Hematopoietic multipotent progenitor cell treated with erythropoietin and hydrocortisone succinate and interleukin-3 and kit ligand, for 4 days (in vitro differentiated cells): ENCODE measurements around the gene SORBS2.
"Not testable (repeated sequence)": the region's sequence is repeated elsewhere in the genome, so short reads cannot be mapped to it uniquely, and the experiment has no call there.

Experiments used
- DNase-seq: peaks from one replicate; pipeline ENCODE4 v3.0.0-alpha.2; 2015

The SORBS2 gene

DNA sequence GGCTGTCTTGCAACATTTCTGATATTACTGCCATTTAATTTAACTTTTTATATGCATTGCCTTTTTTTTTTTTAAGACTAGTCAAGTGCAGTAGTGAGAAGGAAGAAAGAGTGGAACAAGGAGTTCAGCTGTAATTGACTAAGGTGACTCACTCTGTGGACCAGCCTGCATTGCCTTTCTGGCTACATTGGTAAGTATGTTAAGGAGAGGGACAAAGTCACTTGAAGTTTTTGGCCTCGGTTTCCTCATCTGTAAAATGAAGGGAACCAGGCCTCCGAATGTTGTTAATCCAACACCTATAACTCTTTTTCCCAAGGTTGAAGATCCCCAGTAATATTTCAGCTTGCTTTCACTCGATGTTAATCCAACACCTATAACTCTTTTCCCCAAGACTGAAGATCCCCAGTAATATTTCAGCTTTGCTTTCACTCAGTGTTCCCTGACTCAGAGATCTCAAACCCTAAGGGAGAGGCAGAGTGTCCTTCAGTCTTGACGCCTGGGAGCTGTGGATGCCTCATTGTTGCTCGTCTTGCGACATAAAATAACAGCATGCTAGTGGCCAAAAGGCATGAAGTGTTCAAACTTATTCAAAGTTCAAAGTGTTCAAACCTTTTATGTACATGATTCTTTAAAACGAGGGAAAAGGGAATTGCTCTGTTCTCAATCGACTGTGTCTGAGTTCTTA, 102.0 kb downstream of the SORBS2 start:
- no peak for DNase-seq

DNA sequence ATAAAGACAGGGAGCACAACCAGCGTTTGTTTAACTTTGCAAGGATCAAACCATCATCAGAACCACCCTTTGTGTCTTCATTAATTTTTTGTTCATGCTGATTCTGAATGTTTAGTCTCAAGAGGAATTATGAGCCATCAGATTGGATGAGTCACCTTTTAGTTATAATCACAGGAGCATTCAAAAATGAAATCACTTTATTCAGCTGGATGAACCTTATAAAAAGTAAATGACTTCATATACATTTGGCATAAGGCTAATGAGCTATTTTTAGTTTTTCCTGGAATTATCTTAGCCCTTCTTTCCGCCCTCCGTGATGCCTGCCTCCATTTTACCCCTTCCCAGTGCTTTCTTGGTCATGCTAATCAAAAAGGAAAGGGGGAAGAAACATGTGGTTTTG, 103.6 kb downstream of the SORBS2 start:
- DNase-seq: no peak

DNA sequence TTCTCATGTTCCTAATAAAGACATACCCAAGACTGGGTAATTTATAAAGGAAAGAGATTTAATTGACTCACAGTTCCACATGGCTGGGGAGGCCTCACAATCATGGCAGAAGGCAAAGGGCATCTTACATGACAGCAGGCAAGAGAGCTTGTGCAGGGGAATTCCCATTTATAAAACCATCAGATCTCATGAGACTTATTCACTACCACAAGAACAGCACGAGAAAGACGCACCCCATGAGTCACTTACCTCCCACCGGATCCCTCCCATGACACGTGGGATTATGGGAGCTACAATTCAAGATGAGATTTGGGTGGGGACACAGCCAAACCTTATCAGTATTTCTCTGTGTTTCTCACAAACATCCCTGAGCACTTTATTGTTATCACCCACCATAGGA, 104.4 kb downstream of the SORBS2 start:
- not testable (repeated sequence) for DNase-seq

DNA sequence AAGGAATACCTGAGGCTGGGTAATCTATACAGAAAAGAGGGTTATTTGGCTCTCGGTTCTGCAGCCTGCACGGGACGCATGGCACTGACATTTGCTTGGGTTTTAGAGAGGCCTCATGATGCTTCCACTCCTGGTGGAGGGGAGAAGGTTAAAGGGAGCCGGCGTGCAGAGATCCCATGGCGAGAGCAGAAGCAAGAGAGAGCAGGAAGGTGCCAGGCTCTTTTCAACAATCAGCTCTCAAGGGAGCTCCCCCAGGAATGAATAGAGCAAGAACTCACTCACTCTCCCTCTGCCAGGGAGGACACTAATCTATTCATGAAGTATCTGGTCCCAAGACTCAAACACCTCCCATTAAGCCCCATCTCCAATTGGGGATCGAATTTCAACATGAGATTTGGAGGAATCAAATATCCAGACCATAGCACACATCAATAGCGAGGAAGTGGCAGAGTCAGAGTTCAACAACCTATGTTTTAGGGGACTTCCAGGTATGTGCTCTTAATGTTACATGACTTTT, 109.8 kb downstream of the SORBS2 start:
- no peak for DNase-seq

DNA sequence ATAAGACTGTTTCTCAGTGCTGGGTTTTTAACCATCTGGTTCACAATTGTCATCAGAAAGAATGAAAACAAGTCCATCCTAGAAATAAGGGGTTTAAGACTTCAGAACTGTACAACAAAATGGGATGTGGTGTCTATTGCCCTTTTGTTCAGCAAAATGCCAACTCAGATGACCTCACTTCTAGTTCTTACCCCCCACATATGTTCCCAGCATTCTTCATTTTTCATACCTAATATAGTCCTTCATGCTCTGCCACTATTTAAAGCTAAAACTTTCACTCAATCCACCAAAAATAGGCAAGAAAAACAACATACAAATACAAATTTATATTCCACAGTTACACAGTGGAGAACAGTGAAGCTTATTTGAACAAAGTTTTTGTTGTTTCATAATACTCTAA, 111.4 kb downstream of the SORBS2 start:
- DNase-seq: no peak

DNA sequence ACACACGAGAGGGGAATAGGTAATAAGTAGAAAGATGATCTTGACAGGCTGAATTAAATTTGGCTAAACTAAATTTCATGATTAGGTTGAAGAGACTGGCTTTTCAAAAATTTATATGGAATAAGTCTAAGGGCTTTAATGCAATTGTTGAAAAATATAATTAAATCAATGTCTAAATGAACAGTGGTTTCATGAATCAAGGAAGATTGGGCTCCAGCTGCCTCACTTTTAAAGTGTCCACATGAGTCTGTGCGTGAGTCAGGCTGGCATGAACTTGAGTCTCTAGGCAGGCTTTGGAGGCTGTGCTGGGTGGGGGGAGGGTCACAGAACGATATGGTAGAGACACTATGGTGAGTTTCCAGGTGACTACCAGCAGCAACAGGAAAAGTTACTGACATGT, 111.9 kb downstream of the SORBS2 start:
- no peak for DNase-seq

DNA sequence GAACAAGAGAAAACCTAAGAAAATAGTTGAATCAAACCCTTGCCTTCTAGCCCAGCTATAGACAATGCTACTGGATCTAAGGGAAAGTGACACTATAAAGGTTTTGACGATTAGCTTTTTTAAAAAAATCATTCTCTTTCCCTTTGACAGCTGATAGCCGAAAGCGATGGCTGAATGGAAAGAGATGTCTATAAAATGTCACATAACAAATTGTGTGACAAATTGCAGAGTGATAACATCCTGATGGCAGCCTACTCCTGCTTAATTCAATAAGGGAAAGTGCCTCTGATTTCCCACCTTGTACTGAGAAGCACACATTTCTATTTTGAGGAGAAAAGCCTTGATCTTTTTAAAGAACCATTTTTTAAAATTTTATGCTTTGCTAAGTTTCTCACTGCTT, 114.5 kb downstream of the SORBS2 start:
- DNase-seq: no peak

DNA sequence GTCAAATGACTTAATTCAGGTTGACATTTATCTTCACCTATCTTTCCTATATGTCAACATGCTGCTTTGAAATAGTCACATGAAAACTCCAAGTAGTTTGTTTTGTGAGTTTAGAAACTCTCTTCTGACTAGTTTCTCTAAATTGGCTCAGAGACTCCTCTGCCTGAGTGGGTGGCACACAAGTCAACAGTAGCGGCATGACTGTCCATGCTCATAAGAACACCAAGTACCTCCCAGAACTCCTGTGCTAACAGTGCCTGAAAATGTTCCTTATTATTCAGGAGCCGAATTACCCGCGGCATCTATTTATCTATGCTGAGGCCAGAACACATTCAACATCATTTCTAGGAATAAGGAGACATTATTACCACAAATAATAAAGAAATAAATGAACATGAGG, 116.3 kb downstream of the SORBS2 start:
- DNase-seq: no peak

DNA sequence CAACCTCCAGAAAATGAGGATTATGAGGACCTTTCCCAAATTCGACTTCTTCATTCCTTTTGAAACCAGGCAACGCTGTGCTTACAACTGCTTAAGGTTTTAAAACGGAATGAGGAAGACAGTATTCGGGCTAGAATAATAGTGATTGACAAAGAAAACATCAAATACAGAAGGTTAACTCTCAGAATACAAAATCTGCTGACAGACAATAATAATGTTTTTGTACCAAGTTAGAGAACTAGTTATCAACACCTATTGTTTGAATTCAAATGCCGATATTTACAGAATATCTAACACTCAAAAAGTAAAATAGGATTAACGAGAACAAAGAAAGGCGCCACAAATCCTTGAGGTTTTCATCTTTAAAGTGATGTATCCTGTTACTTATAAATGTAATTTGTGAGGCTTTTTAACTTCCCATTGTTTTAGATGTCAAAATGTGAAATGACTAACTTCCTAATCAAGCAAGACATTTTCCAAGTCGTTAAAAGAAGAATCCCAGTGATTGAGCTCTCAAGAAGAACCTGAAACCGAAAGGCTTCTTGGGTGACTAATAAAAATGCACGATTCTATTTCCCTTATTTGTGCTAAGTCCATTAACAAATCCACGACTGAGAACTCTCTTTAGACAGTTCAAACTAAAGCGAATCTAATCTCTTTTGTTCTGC, 118.3 kb downstream of the SORBS2 start:
- DNase-seq: no peak

DNA sequence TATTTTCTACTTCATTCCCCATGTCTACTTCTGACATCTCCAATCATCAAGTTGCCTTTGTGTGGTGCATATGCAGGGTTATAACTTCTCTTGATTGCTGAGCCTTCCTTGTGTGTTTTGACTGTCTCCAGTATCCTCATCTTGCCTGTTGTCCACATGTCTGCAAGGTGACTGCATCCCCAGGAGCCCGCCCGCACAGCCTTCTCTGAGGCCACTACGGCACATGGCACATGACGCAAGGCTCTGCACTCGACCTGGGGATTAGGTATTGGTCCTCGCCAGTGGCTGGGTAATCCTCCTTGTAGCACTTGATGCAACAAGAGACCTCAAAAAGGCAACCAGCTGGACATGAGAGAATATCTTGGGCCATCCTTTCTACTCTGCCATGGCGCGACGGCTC, 122.6 kb downstream of the SORBS2 start:
- no peak for DNase-seq

DNA sequence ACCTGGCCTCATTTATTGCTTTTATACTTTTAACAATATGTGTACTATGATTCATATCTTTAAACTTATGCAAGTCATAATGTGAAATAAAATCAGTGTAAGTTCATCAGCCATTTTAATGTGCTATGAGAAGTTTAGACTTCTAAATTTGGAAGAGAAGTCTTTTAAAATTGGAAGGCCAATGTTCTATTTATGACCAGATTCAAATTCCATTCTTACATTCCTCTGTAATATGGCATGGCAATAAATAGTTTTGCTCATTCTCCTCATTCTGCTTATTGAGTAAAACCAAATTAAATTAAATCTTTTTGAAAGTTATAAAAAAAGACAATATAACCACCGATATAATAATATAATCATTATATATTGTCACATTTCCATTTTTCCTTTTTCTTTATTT, 126.2 kb downstream of the SORBS2 start:
- no peak for DNase-seq

DNA sequence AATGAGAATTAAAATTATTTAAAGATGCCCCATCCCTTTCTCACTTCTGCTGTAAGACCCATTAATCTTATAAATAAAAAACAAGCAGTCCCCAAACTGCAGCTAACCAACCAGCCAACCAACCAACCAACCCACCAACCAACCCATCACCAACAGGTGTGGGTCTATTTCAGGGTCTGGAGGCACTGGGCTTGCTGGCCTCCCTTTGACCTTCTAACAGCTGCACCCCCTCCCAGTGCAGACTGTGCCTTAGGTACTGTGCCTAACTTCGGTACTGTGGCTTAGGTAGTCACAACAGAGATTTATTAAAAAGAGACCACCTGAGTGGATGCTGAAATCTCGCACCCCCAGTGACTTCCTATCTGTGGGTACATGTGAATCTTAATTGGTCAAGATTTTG, 128.1 kb downstream of the SORBS2 start:
- no peak for DNase-seq

DNA sequence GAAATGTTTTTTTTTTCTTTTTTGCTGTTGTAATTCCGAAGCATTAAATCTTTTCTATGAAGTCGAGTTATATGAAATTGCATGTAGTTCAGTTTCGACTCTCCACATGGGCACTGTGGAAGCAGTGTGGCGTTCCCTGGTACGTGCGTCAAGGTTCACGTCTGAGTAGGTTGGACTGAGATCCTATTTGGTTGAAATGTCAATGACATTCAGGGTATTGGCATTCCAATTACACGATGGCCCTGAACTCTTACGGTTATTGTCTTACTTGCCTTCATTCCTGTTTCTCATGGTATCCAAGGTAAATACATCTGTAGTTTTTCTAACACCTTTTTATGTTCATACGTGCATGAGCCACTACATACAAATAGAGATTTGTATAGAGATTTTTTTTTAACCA, 128.8 kb downstream of the SORBS2 start:
- no peak for DNase-seq

DNA sequence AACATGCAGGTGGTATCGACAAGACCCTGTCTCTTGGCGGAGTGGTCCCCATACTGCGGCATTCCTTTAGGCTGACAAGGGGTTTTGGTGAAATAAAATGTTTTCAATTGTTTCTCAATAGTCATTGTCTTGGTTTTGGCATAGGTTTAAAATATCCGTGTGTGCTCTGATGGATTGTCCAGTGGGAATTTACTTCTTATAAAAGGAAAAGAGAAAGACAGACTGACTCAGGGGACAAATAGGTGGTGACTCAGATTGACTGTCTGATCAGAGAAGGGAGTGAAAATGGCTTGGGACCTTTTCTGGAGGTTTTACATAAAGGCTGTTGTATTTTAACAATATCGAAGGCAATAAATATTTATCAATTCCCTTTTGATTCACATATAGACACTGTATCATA, 129.8 kb downstream of the SORBS2 start:
- DNase-seq: no peak

DNA sequence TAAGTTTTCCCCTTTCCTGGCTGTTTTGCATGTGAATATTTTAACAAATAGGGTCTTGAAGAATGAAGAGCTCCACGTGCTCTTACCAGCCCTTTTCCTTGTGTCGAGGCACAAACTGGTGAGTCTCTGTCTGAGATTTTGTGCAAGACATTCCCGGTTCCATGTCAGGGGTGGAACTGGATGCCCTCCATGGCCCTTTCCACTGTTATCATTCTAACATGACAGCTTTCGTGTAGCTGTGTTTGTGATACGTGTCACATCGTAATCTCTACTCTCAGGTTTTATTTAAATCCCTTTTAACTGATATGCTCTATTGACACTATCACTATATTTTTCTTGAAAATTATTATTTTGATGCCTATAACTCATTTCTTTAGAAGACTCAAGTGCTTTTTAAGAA, 130.4 kb downstream of the SORBS2 start:
- DNase-seq: no peak

DNA sequence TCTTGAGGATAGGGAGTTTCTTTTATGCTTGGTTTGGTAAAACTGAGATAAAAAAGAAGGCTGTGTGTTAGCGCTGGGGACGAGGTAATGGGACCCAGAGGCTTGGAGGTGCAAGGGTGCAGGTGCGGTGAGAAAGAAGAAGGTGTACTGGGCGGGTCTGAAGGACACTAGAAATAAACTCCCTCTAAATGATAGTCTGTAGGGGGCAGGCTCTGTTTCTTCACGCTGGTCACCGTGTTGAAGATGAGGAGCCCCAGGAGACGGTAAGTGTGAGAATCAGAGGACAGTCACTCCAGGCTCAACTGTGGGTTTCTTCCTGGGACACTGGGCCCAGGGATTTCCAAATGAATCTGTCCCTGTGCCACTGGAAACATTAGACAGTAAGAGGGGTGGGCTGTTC, 131.4 kb downstream of the SORBS2 start:
- no peak for DNase-seq

DNA sequence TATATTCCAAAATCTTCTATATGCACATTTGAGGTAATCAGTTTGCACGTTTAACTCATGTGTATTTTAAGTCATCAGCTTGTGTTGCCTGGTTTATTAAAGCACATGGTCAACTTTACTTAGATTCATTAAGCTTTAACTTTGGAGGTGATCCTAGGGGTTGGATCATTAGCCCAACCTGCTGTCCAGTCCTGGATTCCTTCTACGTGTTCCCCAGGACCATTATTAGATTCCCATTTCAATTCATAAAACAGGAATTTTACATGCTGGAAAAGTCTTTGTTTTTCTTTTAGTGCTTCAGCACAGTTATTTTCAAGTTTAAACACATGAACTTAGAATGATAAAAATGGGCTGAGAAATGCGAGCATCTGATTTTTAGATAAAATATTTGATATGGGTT, 132.5 kb downstream of the SORBS2 start:
- DNase-seq: no peak

DNA sequence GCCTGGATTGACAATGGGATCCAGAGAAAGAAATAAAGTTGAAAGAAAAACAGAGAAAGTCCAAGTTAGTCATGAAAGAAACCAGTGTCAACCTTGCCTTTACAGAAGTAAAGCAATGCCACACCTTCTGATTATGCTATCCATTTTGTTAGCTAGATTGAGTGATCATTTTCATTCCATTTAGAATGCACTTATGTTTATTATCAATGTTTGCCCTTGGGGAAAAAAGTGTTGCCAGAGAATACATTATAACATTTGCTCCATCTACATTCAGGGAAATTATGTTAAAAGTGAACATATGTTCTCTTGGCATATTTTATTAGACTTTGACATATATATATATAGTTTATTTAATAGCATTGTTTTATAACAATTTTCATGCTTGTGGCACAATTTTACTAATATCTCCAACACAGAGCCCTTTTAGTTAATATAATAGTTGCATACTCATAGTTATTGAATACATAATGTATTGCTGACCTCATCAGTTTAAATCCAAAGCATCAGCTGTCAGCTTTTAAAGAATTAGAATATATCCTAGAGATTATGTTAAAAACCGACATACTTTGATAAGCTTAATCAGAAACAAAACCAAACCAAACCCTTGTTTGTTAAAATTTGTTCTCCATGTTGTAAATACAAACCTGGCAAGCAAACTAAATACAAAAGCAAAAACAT, 134.2 kb downstream of the SORBS2 start:
- DNase-seq: no peak

DNA sequence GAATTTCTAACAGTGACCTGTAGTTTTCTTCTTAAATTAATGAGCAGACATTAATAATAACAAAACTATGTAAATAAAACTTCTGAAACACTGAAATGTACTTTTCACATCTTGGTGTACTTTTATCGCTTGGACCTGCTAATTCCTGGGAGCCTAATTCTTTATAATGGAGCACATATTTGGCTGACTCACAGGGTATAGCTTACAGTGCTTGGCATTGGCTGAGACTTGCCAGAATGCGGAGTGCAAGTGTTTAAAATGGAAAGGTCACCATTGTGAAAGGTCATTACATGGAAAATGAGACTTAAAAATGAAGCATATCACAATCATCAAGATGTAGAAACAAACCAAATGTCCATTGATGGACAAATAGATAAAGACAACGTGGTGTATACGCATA, 139.4 kb downstream of the SORBS2 start:
- DNase-seq: no peak

DNA sequence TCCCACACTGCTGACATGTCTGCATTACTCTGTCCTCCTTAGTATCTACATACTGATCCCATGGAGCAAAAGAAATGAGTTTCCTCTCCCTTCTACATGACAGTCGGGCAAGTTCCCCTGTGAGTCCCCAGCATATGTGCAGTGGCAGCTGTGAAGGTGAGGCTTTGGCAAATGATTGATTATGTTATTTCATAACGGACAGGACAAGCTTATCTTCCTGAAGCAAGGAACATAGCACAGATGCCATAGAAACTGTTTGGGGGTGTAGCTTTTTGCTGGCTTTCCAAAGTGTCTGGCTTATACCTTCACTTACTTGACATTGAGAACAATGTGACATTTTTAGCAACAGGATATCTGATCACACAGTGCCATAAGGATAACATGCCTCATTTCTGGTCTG, 139.8 kb downstream of the SORBS2 start:
- DNase-seq: no peak

DNA sequence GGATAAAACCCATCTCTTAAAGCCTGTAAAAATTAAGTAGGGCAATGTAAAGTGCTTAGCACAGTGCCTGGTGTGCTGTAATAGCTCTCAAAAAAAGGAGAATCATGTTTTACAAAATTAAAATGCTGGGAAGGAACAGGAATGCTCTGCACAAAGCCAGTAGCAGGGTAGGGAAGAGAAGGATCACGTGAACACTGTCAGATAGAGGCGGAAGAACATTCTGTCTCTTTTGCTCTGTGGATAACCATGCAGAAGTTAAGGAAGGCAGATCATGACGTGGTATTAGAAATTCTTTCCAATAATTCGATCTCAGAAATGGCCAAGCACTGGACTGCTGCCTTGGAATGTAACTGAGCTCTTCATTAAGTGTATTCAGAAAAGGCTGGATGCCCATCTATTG, 140.5 kb downstream of the SORBS2 start:
- no peak for DNase-seq

DNA sequence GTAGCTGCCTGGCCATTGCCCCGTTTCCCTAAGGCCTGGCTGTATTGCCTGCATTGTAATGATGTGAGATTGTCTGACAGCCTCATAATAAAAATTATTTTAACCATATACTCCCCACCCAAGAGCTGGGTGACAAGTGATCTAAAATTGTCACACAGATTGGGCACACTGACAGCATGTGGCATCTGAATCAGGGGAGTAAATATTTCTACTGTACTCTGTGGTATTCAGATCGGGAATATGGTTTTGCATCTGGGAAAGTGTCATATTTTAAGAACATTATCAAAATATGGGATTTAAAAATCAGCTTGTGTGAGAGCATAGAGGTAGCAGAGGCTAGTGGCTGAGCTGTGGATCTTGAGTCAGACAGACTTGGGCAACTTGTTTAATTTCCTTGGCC, 140.9 kb downstream of the SORBS2 start:
- no peak for DNase-seq

DNA sequence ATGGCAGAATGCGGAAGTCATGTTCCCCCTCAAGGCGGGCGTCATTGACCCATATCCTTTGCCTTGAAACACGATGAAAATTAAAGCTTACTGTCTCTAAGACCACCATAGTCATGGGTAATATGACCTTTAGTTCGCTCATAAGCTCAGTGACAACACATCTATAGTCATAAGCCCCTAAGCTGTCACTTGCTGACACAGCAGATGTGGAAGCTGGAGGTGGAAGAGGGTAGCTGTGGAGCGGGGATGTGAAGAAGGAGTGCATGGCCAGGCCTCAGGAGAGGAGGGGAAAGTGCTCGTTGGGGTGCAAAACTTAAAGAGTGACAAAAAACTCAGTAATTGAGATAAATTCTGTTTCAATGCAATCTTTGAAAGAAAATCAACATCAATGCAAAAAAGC, 142.7 kb downstream of the SORBS2 start:
- no peak for DNase-seq

DNA sequence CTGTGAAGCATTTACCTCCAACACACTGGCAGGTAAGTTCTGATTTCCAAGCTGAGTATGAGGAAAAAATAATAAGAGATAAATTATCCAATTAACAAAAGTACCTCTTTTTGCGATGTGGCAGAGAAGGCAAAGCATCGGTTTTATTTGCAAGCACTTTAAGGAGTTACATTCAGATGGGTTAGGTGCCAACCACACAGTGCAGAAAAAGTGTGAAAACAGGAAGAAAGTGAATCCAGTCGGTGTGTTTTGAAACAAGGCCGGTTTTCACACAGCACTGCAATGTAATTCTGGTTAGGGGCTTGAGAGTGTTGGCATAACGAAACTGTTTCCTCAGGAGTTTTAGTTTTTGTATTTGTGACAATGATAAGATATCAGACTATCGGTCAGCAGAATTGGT, 145.8 kb downstream of the SORBS2 start:
- no peak for DNase-seq
